A673 (cell line): ENCODE data around the gene KDM1A. TPM values are rescaled to one million over a fixed set of nuclear protein-coding genes. Genes with fewer than 3 reads are reported as not detected.

ENCODE experiments used
- BruUV-seq: library from RNA; stranded (reverse); fragments of 400-500 nt; replicated peaks from 2 replicates; lab custom pipeline; 2021; lab: Mats Ljungman, UMichigan
- CTCF ChIA-PET: fragments of 300-600 bp; sonication (Branson Sonifier 250); formaldehyde crosslinking; loops from one replicate; lab custom pipeline; 2022; ENCODE audit warnings: antibody characterized with exemption; lab: Charles Lee
- POLR2A ChIA-PET: fragments of 300-600 bp; sonication (Branson Sonifier 250); formaldehyde crosslinking; loops from one replicate; lab custom pipeline; 2022; ENCODE audit warnings: antibody characterized with exemption; ENCODE audit not compliant: low non-redundant PET; lab: Charles Lee
- DNase-seq: peaks from one replicate; pipeline ENCODE4 v3.0.0-alpha.2; 2015; ENCODE audit warnings: low spot score
- H3K27ac ChIP-seq: fragments of 200-600 bp; sonication (generic); 2 replicates; pipeline ENCODE4 v1.5.1; 2016; ENCODE audit warnings: mixed run types, low read depth, mild to moderate bottlenecking, mixed read lengths, antibody characterized with exemption, low read length; ENCODE audit not compliant: poor library complexity, severe bottlenecking
- H3K27me3 ChIP-seq: fragments of 200-600 bp; sonication (generic); replicated peaks from 2 replicates; pipeline ENCODE4 v1.6.1; 2017; ENCODE audit warnings: mixed run types, low read depth, mild to moderate bottlenecking, mixed read lengths, antibody characterized with exemption, low read length; ENCODE audit not compliant: insufficient read depth, poor library complexity
- H3K36me3 ChIP-seq: fragments of 200-600 bp; sonication (generic); 2 replicates; pipeline ENCODE4 v1.6.1; 2016; ENCODE audit warnings: mixed run types, mild to moderate bottlenecking, mixed read lengths, antibody characterized with exemption, low read length; ENCODE audit not compliant: insufficient read depth, poor library complexity, severe bottlenecking
- H3K4me1 ChIP-seq: fragments of 200-600 bp; sonication (generic); 2 replicates; pipeline ENCODE4 v1.6.1; 2017; ENCODE audit warnings: mixed run types, mild to moderate bottlenecking, mixed read lengths, antibody characterized with exemption, low read length; ENCODE audit not compliant: insufficient read depth, poor library complexity, severe bottlenecking
- H3K4me3 ChIP-seq: fragments of 200-600 bp; sonication (generic); 2 replicates; pipeline ENCODE4 v1.5.1; 2016; ENCODE audit warnings: low read depth, mixed run types, mild to moderate bottlenecking, mixed read lengths, low read length; ENCODE audit not compliant: poor library complexity, severe bottlenecking
- H3K9me3 ChIP-seq: fragments of 200-600 bp; sonication (generic); 2 replicates; pipeline ENCODE4 v1.6.1; 2016; ENCODE audit warnings: mixed run types, low read depth, mild to moderate bottlenecking, mixed read lengths, antibody characterized with exemption, low read length; ENCODE audit not compliant: poor library complexity, severe bottlenecking
- EZH2 ChIP-seq: fragments of 200-600 bp; sonication (generic); IDR thresholded peaks from 2 replicates; pipeline ENCODE4 v1.6.1; 2017; ENCODE audit warnings: borderline replicate concordance, low read depth, mild to moderate bottlenecking, mixed read lengths, antibody characterized with exemption, low read length; ENCODE audit not compliant: poor library complexity, severe bottlenecking
- intact Hi-C: fragments of 100-400 bp; cut with micrococcal nuclease; formaldehyde crosslinking; loops from one replicate; pipeline ENCODE4 v1.10.0; 2022; ENCODE audit not compliant: unreplicated experiment
- total RNA-seq: library from RNA; stranded (reverse); gene quantifications from 2 replicates; pipeline ENCODE4 v1.2.3, GENCODE V29; 2021
- TF ChIP-seq, protein P1 (sequence below): fragments of 300-800, 200-600 bp; sonication (generic); conservative IDR thresholded peaks from 2 replicates; pipeline ENCODE4 v1.5.1; 2017; ENCODE audit warnings: low read depth, mild to moderate bottlenecking, antibody characterized with exemption, low read length, moderate library complexity, mixed read lengths

The KDM1A gene
- total RNA-seq, 1 experiment from 2014 or later, result 201 TPM

DNA sequence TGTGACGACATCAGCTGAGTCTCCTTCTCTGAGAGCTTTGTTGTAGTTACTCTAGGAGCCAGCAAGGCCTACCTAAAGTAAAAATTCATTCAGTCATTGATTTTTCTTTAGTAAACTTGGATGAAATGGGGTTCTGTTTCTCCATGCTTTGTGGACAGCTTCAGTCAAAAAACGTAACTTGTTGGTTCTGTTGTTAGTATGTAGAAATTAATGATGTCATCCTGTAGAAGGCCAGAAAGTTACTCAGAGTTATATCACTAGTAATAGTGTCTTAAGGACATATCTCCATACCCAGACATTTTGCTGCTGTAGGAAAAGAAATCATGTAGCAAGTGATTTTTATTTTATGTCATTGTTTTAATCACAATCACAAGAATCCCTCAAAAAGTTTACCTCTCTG lies 43.0 kb downstream of the KDM1A start:
- no peak for DNase-seq
- POLR2A ChIA-PET, result no interaction called here
- no TSS peak for BruUV-seq
- Histone ChIP-seq H3K4me1 (no peaks in the 10 kb centered on the region), H3K27me3 (no peaks in the 10 kb centered on the region), H3K36me3 (peaks cover 84% of the 10 kb centered on the region), H3K4me3 (no peak overlapping the region), H3K27ac (no peak overlapping the region), H3K9me3 (no peaks in the 10 kb centered on the region)
- intact Hi-C loops, result loop anchor here (10.0 kb wide), 1 partner anchor 77 kb away; no protein-coding TSS in a partner anchor
- CTCF ChIA-PET, result no interaction called here
- no peak for TF ChIP-seq EZH2
- TF ChIP-seq, protein P1, sequence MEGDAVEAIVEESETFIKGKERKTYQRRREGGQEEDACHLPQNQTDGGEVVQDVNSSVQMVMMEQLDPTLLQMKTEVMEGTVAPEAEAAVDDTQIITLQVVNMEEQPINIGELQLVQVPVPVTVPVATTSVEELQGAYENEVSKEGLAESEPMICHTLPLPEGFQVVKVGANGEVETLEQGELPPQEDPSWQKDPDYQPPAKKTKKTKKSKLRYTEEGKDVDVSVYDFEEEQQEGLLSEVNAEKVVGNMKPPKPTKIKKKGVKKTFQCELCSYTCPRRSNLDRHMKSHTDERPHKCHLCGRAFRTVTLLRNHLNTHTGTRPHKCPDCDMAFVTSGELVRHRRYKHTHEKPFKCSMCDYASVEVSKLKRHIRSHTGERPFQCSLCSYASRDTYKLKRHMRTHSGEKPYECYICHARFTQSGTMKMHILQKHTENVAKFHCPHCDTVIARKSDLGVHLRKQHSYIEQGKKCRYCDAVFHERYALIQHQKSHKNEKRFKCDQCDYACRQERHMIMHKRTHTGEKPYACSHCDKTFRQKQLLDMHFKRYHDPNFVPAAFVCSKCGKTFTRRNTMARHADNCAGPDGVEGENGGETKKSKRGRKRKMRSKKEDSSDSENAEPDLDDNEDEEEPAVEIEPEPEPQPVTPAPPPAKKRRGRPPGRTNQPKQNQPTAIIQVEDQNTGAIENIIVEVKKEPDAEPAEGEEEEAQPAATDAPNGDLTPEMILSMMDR, result no peak

DNA sequence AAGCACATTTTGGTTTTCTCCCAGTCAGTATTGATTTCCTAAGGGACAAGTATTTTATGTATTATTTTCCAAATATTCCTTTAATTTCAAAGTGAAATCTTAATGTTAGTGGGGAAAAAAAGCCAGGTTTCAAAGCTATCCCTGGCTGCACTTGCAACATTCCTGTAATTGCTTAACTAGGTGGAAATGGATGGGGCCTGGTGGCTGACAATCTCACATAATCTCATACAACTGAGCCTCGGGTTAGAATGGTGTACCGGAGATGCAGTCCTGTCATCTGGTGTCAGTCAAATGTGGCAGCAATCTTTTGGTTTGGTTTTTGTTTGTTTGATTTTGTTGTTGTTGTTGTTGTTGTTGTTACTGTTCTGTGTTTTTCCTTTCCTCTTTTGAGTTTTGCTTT lies 46.1 kb downstream of the KDM1A start:
- Histone ChIP-seq H3K9me3 (no peaks in the 10 kb centered on the region), H3K36me3 (peaks cover 82% of the 10 kb centered on the region), H3K27ac (no peak overlapping the region), H3K27me3 (no peaks in the 10 kb centered on the region), H3K4me1 (no peaks in the 10 kb centered on the region), H3K4me3 (no peak overlapping the region)
- intact Hi-C loops, result loop anchor here (10.0 kb wide), 1 partner anchor 81 kb away; no protein-coding TSS in a partner anchor
- no TSS peak for BruUV-seq
- ChIA-PET POLR2A (no interaction called here), CTCF (no interaction called here)
- DNase-seq, result no peak
- TF ChIP-seq EZH2, result no peak
- TF ChIP-seq, protein P1, result no peak

DNA sequence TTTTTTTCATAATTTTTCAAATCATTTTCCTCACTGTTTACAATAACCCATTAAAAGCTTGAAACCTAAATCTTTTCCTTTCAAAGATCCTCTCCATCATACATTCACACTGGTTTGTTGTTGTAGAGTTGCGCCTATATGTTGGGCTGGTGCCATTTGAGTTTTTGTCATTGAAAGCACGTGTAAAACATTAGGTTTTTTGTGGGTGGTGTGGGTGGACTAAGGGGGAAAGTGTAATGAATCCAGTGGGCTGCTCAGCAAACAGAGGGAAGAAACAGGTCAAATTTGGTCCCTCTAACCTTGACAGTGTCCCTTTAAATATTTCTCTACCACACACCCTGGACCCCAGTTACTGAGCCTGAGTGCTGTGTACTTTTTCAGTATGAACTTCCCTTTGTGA lies 46.8 kb downstream of the KDM1A start:
- intact Hi-C loops, result loop anchor here (10.0 kb wide), 1 partner anchor 81 kb away; no protein-coding TSS in a partner anchor
- Histone ChIP-seq H3K4me1 (no peaks in the 10 kb centered on the region), H3K27ac (no peak overlapping the region), H3K27me3 (no peaks in the 10 kb centered on the region), H3K9me3 (no peaks in the 10 kb centered on the region), H3K36me3 (peaks cover 81% of the 10 kb centered on the region), H3K4me3 (no peak overlapping the region)
- ChIA-PET CTCF (no interaction called here), POLR2A (no interaction called here)
- TF ChIP-seq, protein P1, result no peak
- no peak for TF ChIP-seq EZH2
- no TSS peak for BruUV-seq
- no peak for DNase-seq
